Bronchial epithelial cell (primary cell): ENCODE data around the gene WEE1. TPM values are rescaled to one million over a fixed set of nuclear protein-coding genes. Genes with fewer than 3 reads are reported as not detected.

Experiments
- DNase-seq: peaks from one replicate; pipeline ENCODE4 v3.0.0-alpha.2; 2010; ENCODE audit warnings: low read depth
- FAIRE-seq: peaks from 2 replicates; lab custom pipeline; 2011; peaks lifted over from hg19 to GRCh38; lab: Jason Lieb, UNC
- H3K27me3 ChIP-seq: 2 replicates; pipeline ENCODE4 v1.5.1; 2011; ENCODE audit warnings: low read length; ENCODE audit not compliant: control insufficient read depth, insufficient read depth
- H3K36me3 ChIP-seq: 2 replicates; pipeline ENCODE4 v1.5.1; 2011; ENCODE audit warnings: low read length; ENCODE audit not compliant: control insufficient read depth, insufficient read depth
- H3K4me3 ChIP-seq: 2 replicates; pipeline ENCODE4 v1.5.1; 2011; ENCODE audit warnings: mild to moderate bottlenecking, low read depth, low read length, control low read depth
- CTCF ChIP-seq: IDR thresholded peaks from 2 replicates; pipeline ENCODE4 v1.5.1; 2011; ENCODE audit warnings: mild to moderate bottlenecking, moderate library complexity, low read length, control low read depth, inconsistent platforms; ENCODE audit not compliant: insufficient read depth, severe bottlenecking
- total RNA-seq: library from RNA; depleted of rRNA; stranded (reverse); fragments of >200 nt; gene quantifications from 2 replicates; pipeline ENCODE4 v1.2.1, GENCODE V29; 2014

The WEE1 gene
- total RNA-seq, 1 donor from 2014 or later, result 15.8 TPM

- no peaks in the 10 kb centered on the region for H3K36me3 ChIP-seq
- no peak for DNase-seq
- FAIRE-seq, result no peak
- H3K4me3 ChIP-seq, result no peak overlapping the region
- no peak for TF ChIP-seq CTCF
- H3K27me3 ChIP-seq, result no peaks in the 10 kb centered on the region
These were observed 1.7 kb upstream of the WEE1 start for GRCh38 chr11:9571763-9572115.

- DNase-seq (no peak), FAIRE-seq (no peak)
- Histone ChIP-seq H3K4me3 (peak overlapping the region; percentile 63), H3K36me3 (peaks cover 1% of the 10 kb centered on the region), H3K27me3 (no peaks in the 10 kb centered on the region)
- no peak for TF ChIP-seq CTCF
These were observed 528 bp downstream of the WEE1 start for GRCh38 chr11:9573775-9574621.

- Histone ChIP-seq H3K36me3 (peaks cover 1% of the 10 kb centered on the region), H3K4me3 (peak overlapping the region; percentile 63), H3K27me3 (no peaks in the 10 kb centered on the region)
- no peak for DNase-seq
- no peak for FAIRE-seq
- no peak for TF ChIP-seq CTCF
These were observed 1.3 kb downstream of the WEE1 start for GRCh38 chr11:9574622-9575259.

- no peak for TF ChIP-seq CTCF
- DNase-seq, result peak; percentile 82
- H3K27me3 ChIP-seq, result no peaks in the 10 kb centered on the region
- peak overlapping the region; percentile 63 for H3K4me3 ChIP-seq
- peaks cover 3% of the 10 kb centered on the region for H3K36me3 ChIP-seq
- no peak for FAIRE-seq
These were observed 2.1 kb downstream of the WEE1 start for GRCh38 chr11:9575260-9576240.

- no peak overlapping the region for H3K4me3 ChIP-seq
- FAIRE-seq, result no peak
These were observed 3.4 kb downstream of the WEE1 start for GRCh38 chr11:9576701-9577381.

More at GRCh38 chr11:9576701-9577381, 3.4 kb downstream of the WEE1 start:
- peak; percentile 74 for DNase-seq
- TF ChIP-seq CTCF, result no peak
- H3K36me3 ChIP-seq, result peaks cover 5% of the 10 kb centered on the region
- H3K27me3 ChIP-seq, result no peaks in the 10 kb centered on the region
